ENCODE results near the gene FNIP1.
A peak's percentile ranks its signal among the peaks of the same experiment; 100 is the strongest.
"Not testable (repeated sequence)": the region's sequence is repeated elsewhere in the genome, so short reads cannot be mapped to it uniquely, and the experiment has no call there.

FNIP1 gene

DNA sequence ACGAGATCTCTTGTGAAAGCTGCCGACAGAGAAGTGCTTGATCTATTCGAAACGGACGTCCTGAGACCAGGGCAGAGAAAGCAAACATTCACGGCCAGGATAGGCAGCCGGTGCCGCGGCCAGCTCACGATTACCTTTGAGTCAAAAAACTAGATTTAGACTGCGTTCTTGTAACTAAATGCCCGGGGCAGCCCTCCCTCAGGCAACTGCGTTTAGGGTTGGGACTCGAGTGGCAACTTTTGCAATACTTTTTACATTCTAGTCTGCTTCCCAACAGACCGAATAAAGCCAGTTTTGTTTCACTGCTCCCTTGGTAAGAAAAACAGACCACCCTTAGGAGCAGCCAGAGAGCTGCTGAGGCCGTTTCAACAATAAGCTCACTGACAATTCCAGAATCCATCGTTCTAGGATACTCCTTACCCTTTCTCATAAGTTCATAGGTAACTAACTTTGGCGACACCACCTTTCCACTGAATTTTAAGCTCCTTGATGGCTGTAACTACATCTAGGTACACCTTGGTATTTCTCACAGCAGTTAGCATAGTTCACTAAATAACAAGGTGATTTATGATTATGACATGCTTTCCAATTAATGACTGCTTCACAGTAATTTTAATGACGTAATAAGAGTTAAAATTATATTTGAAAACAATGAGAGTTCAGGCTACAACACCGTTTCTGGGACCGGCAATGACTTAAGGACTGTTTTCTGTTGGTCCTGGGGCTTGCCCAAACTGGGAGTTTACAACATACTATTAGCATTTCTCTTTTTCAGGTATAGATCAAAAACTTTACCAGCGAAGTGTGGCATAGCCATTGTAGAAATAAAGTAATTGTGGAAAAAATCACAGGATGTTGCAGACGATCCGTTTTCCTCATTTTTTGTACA is 160.9 kb downstream of the FNIP1 start:
- no peak for DNase-seq (ENCODE audit: low read depth)

DNA sequence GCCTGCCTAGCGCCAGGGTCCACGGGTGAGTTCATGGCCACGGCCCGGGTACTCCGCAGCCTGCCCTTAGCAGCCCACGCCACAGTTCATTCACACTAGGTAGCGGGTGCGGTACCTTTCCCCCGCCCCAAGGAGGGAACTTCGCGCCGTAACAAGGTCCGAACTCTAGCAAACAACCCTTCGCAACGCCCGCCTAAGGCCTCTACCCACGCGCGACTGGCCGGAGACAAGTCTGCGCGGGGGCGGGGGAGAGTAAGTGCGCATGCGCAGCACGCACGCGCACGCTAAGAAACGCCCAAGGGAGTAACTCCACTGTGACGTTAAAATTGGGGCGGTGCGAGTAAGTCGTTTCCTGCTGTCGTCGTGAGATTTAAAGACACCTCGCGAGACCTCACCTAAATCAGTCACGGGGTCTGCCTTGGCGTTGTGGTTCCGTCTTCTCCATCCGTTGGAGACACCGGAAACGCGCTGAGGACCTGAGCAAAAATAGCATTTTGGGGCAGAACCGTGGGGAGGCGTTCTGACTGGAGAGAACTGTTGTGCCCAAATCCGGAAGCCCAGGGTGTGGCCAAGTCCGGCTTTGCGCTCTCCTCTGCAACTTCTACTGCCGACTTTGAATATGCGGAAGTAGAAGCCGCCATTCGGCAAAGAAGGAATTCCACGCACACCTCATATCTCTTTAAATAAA is 161.7 kb downstream of the FNIP1 start, which contains the start of gene RAPGEF6:
Gene RAPGEF6, minus strand, starts transcription at position 234 of the 688 bp plus-strand sequence. Its CDS starts 199 bp downstream, at position 35.
- DNase-seq (ENCODE audit: low read depth) = peak; percentile 100

DNA sequence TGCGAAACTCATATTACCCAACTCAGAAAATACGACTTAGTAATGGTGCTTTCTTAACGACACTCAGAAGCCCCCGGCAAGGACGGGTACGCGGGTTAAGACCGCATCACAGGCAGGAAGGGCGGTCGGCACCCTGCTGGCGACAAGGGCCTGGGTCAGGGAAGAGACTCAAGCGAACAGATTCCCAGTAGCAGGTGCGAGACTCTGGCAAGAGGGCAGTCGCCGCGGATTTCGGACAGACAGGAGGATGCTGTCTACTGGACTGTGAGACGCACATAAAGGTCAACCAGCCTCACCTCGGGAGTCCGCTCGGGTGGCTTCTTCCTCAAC is 162.2 kb downstream of the FNIP1 start:
- DNase-seq (ENCODE audit: low read depth) = no peak

DNA sequence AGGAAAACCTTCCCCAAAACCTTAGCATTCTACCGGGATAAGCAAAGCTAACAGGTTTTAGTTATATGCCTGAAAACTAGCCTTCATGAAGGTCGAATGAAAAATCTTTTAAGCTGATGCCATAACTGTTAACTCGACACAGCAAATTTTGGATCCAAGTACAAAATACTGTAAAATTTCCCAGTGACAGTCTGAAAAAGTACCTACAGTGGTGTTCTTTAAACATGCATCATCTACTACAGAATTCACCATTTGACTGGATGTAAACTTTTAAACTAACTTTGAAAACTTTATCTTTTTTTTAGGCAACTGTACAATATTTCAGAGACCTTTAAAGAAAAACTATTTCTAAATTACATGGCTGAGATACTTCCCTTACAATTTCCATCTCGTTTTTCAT is 162.6 kb downstream of the FNIP1 start:
- no peak for DNase-seq (ENCODE audit: low read depth)

DNA sequence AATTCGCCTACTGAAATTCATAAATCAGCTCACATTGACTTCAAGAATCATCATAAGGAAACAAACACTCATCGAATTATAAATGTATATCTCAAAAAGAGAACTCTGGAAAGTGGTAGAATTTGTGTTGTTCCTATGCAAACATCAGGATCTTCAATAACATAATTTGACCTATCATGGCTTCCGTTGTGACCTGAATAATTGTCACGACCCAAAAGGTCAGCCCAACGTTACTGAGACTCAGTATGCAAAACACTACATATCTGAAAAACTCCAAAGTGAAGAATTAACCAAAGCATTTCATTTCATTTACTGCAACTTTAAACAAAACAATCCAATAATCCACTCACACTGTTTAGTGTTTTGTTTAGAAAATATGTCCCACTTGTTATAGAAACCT is 163.0 kb downstream of the FNIP1 start:
- no peak for DNase-seq (ENCODE audit: low read depth)

DNA sequence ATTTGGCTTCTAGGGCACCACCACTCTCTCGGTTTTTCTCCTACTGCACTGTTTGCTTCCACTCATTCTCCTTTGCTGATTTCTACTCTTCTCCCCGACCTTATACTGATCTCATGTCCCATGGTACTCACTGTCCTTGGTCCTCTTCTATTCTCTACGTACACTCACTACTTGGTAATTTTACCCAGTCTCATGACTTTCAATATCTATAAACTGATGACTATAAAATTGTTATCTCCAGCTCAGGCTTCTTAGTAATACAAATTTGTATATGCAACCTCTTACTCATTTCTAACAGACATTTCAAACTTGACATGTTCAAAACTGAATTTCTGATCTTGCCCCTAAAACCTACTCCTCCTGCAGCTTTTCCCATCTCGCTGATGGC is 165.9 kb downstream of the FNIP1 start:
- DNase-seq (ENCODE audit: low read depth) = no peak

DNA sequence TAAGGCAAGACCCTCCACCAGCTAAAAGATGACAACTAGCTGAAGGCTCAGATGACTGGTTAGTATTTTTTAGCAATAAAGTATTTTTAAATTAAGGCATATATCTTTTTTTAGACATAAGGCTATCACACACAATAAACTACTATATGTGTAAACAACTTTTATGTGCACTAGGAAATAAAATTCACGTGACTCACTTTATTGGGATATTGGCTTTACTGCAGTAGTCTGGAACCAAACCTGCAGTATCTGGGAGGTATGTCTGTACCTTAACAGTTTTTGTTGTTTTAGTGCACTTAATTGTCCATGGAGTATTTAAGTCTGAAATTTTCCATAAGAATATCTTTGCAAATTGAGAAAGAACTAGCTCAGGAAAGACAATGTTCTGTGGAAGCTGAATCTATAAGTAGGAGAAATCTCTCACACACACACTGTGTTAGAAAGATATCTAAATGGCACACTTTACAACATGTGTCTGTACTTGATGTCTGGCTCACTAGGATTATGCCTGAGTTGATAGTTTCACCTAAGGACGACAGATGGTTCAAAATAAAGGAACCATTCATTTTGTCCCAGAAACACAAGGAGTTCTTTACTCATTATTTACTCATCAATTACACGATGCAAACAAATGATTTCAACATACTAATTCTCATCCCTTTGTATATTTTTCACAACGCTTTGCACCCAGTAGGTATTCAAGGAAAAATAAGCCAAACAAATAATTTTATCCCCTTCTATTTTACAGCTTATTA is 166.4 kb downstream of the FNIP1 start:
- no peak for DNase-seq (ENCODE audit: low read depth)

DNA sequence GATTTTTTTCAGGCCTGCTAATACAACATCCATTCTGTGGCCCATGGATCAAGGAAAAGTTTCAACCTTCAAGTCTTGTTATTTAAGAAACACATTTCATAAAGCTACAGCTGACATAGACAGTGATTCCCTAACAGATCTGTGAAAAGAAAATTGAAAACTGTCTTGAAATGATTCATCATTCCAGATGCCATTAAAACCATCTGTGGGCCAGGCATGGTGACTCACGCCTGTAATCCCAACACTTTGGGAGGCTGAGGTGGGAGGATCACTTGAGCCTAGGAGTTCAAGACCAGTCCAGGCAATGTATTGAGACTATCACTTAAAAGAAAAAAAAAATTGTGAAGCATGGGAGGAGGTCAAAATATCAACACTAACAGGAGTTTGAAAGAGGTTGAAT is 167.8 kb downstream of the FNIP1 start:
- peak; percentile 48 for DNase-seq (ENCODE audit: low read depth)

DNA sequence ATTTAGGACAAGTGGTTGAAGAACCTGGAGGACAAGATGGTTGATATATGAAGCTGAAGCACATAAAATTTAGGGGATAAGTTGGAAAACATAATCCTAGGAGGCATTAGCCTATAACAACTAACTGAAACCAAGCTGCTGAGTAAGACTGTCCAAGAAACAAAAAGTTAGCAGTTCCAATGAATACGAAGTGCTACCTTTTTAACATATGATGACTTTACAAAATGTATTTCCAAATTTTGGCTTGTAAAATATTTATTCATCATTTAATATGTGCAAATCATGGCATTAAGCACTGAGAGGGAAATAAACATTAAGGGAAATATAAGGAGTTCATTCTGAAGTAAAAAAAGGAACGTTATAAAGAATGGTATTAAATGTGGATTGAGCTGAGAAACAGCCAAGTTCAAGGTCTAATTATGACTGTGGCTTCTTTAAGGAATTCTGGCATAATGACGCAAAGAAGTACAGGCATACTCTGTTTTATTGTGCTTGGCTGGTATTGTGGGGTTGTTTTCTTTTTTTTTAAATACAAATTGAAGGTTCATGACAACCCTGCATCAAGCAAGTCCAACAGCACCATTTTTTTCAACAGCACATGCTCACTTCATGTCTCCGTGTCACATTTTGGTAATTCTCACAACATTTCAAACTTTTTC is 169.5 kb downstream of the FNIP1 start:
- DNase-seq (ENCODE audit: low read depth) = no peak

DNA sequence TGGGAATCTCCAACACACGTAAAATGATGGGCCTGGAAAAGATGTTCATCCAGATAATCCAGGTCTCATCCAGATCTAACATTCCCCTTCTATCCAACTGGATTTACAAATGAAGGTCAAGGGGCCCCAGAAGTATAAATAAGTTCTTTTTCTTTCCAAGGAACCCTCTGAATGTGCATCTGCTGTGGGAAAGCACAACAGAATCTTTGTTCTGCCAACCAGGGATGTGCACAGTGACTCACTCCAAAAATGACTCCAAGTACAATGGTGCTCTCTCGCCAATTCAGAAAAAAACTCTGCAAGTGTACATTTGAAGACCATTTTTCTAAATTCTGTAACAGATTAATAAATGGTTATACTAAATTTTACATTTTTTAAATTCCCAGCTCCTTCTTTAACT is 174.2 kb downstream of the FNIP1 start:
- no peak for DNase-seq (ENCODE audit: low read depth)

DNA sequence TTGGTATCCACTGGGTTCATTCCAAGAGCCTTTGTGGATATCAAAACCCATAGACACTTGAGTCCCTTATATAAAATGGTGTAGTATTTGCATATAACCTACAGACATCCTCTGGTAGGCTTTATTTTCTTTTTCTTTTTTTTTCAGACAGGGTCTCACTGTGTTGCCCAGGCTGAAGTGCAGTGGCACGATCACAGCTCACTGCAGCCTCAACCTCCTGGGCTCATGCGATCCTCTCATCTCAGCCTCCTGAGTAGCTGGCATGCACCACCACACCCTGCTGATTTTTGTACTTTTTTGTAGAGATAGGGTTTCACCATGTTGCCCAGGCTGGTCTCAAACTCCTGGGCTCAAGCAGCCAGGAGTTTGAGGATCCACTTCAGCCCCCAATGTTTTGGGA is 175.7 kb downstream of the FNIP1 start:
- not testable (repeated sequence) for DNase-seq (ENCODE audit: low read depth)

DNA sequence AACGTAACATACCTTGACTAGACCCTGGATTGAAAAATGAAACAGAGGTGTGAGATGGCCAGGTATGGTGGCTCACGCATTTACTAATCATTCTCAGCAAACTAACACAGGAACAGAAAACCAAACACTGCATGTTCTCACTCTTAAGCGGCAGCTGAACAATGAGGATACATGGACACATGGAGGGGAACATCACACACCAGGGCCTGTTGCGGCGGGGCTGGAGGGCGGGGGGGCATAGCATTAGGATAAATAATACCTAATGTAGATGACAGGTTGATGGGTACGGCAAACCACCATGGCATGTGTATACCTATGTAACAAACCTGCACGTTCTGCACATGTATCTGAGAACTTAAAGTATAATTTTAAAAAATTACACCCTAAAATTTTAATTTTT is 177.7 kb downstream of the FNIP1 start:
- no peak for DNase-seq (ENCODE audit: low read depth)

DNA sequence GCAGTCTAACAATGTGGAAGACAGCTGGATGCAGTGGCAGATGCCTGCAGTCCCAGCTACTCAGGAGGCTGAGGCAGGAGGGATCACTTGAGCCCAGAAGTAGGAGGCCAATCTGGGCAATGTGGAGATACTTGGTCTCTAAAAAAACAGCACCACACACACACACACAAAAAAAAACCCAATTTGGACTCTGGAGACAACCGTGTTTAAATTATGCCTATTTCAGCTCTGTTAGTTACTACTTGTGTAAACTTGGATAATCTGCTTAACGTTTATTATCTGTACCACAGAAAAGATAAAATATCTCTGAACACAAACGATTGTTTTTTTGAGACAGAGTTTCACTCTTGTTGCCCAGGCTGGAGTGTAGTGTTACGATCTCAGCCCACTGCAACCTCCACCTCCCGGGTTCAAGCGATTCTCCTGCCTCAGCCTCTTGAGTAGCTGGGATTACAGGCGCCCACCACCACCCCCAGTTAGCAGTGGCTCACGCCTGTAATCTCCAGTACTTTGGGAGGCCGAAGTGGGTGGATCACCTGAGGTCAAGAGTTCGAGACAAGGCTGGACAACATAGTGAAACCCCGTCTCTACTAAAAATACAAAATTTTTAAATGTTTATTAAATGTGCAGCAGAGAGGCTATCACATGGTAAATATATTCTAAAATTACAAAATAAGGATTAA is 179.5 kb downstream of the FNIP1 start:
- no peak for DNase-seq (ENCODE audit: low read depth)

DNA sequence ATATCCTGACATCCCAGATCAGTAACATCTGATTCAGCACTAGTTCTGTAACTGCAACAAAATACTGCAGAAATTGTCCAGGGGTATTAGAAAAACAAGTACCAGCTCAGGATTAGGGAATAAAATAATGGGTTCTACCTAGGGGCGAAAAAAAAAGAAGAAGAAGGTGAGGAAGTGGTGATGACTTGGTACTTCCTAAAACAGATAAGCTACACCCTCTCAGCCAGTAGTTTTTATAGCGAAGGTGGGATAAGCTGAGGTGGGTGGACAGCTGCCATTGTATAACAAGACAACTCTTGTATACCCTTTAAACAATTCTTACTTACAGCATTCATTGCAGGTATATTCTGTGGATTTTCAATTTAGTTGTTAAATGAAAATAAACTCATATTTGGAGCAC is 180.9 kb downstream of the FNIP1 start:
- DNase-seq (ENCODE audit: low read depth) = no peak

DNA sequence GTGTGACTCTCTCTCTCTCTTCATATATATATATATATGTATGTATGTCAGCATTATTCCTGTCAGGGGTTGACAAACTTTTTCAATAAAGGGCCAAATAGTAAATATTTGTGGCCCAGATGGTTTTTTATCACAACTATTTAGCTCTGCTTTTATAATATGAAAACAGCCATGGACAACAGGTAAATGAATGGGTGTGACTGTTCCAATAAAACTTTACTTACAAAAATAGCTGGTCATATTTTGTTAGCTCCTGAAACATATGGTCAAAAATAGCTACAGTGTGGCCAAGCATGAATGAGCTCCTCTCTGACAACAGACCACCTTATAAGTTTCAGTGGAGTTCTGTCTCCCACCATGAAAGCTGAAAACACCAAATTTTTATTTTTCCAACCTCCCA is 183.4 kb downstream of the FNIP1 start:
- DNase-seq (ENCODE audit: low read depth) = no peak

DNA sequence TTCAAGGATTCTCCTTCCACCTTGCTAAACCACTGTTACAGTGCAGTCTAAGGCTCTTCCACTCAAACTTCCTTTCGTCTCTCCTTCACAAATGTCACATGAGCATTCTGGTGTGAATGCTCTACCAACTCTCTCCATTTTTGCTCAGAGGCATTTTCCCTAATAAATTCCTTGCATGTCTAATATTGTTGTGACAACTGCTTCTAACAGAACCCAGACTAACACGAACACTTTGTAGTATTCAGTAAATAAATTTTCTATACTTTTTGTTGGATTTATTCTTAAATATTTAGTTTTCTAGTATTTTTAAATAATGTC is 185.8 kb downstream of the FNIP1 start:
- DNase-seq (ENCODE audit: low read depth) = no peak

DNA sequence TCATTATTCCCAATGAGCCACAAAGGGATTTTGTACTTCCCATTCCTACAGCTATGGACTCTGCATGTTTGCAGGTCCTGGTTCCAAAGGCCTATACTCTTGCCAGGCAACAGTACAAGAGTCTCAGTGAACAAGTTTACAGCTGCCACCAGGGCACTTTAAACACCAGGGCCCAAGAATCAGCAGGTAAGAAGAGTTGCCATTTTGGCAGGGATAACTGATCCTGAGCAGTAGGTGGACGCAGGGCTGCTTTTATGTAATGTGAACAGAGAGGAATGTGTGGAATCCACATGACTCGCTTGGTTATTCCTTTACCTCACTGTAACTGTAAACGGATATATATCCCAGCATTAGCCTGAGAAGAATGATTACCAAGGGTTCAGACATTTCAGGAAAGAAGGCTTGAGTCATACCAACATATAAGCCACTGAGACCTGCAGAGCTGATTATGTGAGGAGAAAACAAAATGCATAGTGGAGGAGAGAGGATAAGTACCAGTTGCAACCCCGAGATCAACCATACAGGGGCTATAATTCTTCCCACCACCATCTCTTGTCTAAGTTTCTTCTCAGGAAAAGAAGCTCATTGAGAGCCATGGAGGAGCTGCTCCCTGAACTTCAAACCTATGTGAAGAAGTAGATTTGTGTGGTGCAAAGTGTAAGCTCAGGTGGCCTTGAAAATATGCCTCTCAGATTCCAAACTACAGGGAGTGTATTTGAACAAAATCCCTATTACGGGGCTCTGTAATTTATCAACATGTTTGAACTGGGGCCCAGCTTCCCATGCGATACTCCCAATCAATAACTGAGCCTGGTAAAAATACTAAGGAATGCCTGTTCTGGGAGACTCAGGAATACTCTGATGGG is 186.4 kb downstream of the FNIP1 start:
- no peak for DNase-seq (ENCODE audit: low read depth)

DNA sequence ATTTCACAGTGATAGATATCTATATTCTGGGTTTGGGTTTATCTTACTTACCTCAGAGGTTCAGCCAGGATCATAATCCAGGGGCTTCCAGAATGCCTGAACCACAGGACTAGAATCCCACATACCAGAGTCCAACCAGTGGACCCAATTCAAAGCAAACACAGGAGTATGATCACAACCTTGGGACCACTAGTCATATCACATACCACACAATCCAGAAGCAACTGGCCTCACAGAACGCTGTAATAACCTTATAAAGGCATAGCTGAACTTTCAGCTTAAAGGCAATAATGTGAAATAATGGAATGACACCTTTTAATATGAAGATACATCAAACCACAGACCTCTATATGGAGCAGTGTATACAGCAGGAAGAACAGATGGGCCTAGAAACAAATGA is 187.0 kb downstream of the FNIP1 start:
- DNase-seq (ENCODE audit: low read depth) = no peak

DNA sequence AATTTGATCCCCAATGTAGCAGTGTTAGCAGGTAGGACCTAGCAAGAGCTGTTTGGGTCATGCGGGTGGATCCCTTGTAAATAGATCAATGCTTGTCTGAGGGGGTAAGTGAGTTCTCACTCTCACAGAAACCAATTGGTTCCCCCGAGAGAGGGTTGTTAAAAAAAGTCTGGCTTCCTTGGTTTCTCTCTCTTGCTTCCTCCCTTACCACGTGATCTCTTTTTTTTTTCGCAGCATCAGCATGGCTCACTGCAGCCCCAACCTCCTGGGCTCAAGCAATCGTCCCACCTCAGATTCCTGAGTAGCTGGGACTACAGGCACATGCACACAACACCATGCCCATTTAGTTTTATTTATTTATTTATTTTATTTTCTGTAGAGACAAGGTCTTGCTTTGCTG is 188.2 kb downstream of the FNIP1 start:
- DNase-seq (ENCODE audit: low read depth) = no peak

DNA sequence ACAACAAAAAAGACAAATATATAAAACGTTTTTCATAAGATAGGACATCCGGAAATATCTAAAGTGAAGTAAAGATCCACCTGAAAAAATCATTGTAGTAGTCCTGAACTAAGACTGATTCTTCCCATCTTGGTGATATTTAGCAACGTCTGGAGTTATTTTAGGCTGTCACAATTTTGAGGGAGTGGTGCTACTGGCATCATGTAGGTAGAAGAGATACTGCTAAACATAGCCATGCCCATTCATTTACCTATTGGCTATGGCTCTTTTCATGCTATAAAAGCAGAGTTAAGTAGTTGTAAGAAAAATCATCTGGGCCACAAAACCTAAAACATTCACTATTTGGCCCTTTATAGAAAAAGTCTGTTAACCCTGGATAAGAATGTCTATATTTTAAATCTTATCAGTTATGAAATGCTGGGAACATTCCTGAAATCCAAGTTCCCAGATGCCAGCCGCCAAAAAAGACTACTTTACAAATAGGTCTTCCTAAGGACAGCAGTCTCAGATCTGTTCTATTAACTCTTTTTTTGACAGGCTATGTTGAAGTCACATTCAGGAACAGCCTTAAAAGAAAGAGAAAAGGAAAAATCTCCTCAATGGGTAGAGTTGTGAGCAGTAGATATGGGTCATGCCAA is 188.8 kb downstream of the FNIP1 start:
- no peak for DNase-seq (ENCODE audit: low read depth)
